Brain microvascular endothelial cell (primary cell): ENCODE data around the gene RHBDF2.

ENCODE experiments used
- DNase-seq: peaks from one replicate; pipeline ENCODE4 v3.0.0-alpha.2; 2020
- H3K27ac ChIP-seq: fragments of 250-450 bp; sonication (Bioruptor Pico); 2 replicates; pipeline ENCODE4 v1.5.1; 2020; ENCODE audit warnings: mild to moderate bottlenecking, moderate library complexity
- H3K27me3 ChIP-seq: fragments of 250-450 bp; sonication (Bioruptor Pico); replicated peaks from 2 replicates; pipeline ENCODE4 v1.5.1; 2020; ENCODE audit warnings: mild to moderate bottlenecking
- H3K36me3 ChIP-seq: fragments of 250-450 bp; sonication (Bioruptor Pico); replicated peaks from 2 replicates; pipeline ENCODE4 v1.5.1; 2020; ENCODE audit warnings: mild to moderate bottlenecking
- H3K4me3 ChIP-seq: 2 replicates; pipeline ENCODE4 v1.5.1; 2011; ENCODE audit warnings: low read depth, mild to moderate bottlenecking, control low read depth, low read length, moderate library complexity
- in situ Hi-C: cut with HindIII; loops from 2 replicates; pipeline ENCODE4 v1.10.0; 2017; ENCODE audit warnings: low sequenced_read_pairs, low pct_ligation_motif_present
- TF ChIP-seq, protein P1 (sequence below): IDR thresholded peaks from 2 replicates; pipeline ENCODE4 v1.5.1; 2011; ENCODE audit warnings: low read depth, mild to moderate bottlenecking, moderate library complexity, low read length, control low read depth, inconsistent platforms; ENCODE audit errors: missing control alignments

RHBDF2 gene

GRCh38 chr17:76432004-76432403, 69.2 kb downstream of the RHBDF2 start:
- Histone ChIP-seq H3K4me3 (no peak overlapping the region), H3K27me3 (no peaks in the 10 kb centered on the region), H3K36me3 (no peaks in the 10 kb centered on the region), H3K27ac (no peak overlapping the region)
- DNase-seq = no peak
- in situ Hi-C loops = no loop called here
- TF ChIP-seq, protein P1, sequence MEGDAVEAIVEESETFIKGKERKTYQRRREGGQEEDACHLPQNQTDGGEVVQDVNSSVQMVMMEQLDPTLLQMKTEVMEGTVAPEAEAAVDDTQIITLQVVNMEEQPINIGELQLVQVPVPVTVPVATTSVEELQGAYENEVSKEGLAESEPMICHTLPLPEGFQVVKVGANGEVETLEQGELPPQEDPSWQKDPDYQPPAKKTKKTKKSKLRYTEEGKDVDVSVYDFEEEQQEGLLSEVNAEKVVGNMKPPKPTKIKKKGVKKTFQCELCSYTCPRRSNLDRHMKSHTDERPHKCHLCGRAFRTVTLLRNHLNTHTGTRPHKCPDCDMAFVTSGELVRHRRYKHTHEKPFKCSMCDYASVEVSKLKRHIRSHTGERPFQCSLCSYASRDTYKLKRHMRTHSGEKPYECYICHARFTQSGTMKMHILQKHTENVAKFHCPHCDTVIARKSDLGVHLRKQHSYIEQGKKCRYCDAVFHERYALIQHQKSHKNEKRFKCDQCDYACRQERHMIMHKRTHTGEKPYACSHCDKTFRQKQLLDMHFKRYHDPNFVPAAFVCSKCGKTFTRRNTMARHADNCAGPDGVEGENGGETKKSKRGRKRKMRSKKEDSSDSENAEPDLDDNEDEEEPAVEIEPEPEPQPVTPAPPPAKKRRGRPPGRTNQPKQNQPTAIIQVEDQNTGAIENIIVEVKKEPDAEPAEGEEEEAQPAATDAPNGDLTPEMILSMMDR = no peak

- no peak for DNase-seq
- no peaks in the 10 kb centered on the region for H3K27me3 ChIP-seq
- H3K4me3 ChIP-seq = no peak overlapping the region
- H3K36me3 ChIP-seq = no peaks in the 10 kb centered on the region
- TF ChIP-seq, protein P1 = no peak
- in situ Hi-C loops = no loop called here
- no peak overlapping the region for H3K27ac ChIP-seq
Measured at GRCh38 chr17:76431509-76431908, 69.7 kb downstream of the RHBDF2 start.

DNA sequence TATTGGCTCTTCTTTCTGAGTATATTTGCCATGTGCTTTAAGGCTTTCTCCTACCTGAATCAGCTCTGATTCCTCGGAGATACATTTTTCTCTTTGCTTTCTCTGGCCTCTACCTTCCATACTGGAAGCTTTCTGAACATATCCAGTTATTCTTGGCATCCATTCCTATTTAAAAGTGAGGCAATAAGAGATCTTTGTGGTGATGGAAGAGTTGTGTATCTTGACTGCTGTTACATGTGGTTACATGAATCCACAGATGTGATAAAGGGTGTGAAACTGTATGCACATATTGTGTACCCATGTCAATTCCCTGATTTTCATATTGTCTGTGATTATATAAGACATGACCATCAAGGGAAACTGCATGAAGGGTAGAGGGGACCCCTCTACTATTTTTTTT, 72.7 kb downstream of the RHBDF2 start:
- in situ Hi-C loops = no loop called here
- TF ChIP-seq, protein P1 = no peak

DNA sequence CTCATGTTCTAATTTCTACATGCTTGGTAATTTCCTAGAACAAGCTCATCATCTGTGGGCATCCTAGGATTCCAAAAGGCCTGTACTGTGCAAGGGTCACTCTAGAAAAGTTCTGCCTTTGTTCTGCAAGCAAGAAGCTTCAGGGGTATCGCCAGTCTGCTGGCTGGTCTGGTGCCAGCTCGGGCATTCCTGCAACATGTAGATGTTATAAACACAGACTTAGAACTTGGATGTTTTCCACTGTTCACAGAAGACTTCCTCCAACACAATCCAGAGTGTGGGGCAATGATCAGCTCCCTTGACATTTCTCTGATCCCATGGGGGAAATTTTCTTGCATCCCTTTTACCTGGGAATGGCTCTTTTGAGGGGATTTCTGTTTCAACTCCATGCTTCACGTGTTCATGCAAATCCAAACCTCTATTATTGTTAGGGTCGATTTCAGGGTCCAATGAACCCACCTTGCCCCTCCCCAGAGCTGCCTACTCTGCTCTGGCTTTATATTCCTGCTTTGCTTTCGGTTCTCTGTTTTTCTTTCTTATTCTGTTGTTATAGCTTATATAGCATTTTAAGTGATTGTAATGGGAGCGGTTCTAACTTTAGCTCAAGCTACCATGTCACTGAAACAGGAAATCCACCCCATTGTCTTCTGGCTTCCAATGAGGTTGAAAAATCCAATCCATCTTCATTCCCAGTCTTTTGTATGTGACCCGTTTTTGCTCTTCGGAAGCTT, 73.6 kb downstream of the RHBDF2 start:
- TF ChIP-seq, protein P1 = no peak
- DNase-seq = no peak

More for the DNA sequence above, 72.7 kb downstream of the RHBDF2 start:
- no peak for DNase-seq
- H3K27me3 ChIP-seq = no peaks in the 10 kb centered on the region
- H3K4me3 ChIP-seq = no peak overlapping the region
- no peak overlapping the region for H3K27ac ChIP-seq
- H3K36me3 ChIP-seq = no peaks in the 10 kb centered on the region

DNA sequence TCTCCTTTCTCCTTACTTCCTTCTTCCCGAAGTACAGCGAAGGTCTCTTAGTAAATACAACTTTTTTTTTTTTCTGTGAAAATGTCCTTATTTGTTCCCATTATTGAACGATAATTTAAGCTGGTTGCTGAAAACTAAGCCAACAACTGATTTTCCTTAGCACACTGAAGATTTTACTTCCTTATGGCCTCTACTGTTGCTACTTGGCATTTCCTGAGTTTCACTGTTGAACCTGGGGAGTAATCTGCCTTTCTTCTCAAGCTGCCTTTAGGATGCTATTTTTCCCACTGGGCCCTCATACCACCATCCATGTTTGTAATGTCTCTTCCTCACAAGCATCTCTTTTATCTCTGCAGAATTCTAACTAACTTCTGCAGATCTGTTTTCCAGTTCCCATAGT, 74.4 kb downstream of the RHBDF2 start:
- in situ Hi-C loops = no loop called here
- Histone ChIP-seq H3K4me3 (no peak overlapping the region), H3K36me3 (no peaks in the 10 kb centered on the region), H3K27ac (no peak overlapping the region), H3K27me3 (no peaks in the 10 kb centered on the region)
- DNase-seq = no peak
- TF ChIP-seq, protein P1 = no peak

More for the DNA sequence above, 73.6 kb downstream of the RHBDF2 start:
- in situ Hi-C loops = no loop called here
- no peaks in the 10 kb centered on the region for H3K27me3 ChIP-seq
- no peaks in the 10 kb centered on the region for H3K36me3 ChIP-seq
- no peak overlapping the region for H3K27ac ChIP-seq
- no peak overlapping the region for H3K4me3 ChIP-seq

DNA sequence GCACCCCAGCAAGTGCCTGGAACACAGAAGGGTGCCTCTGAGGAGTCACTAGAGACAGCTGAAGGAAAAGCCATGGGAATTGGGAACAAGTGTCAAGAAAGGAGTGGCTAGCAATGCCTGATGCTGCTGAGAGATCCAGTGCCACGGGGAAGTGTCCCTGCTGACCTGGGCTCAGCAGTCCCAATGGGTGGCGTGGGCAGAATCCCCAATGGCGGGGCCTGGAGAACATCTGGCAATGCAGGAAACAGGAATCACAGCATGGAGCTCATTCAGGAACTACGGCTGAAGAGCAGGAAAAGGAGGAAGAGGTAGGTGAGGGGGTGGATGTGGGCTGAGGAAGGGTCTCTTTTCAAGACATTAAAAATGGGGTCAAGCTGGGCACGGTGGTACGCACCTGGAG, 78.4 kb downstream of the RHBDF2 start:
- H3K27me3 ChIP-seq = no peaks in the 10 kb centered on the region
- H3K27ac ChIP-seq = no peak overlapping the region
- H3K4me3 ChIP-seq = no peak overlapping the region
- in situ Hi-C loops = no loop called here
- no peaks in the 10 kb centered on the region for H3K36me3 ChIP-seq
- no peak for DNase-seq
- TF ChIP-seq, protein P1 = no peak
